Endodermal cell (in vitro differentiated cells): ENCODE data around the gene KIF18B. TPM values are rescaled to one million over a fixed set of nuclear protein-coding genes. Genes with fewer than 3 reads are reported as not detected.

ENCODE experiments used
- DNase-seq: peaks from one replicate; pipeline ENCODE4 v3.0.0-alpha.2; 2017
- H3K27ac ChIP-seq: 2 replicates; pipeline ENCODE4 v1.5.1; 2013; ENCODE audit warnings: mild to moderate bottlenecking, low read depth, low read length, moderate library complexity
- H3K27me3 ChIP-seq: 2 replicates; pipeline ENCODE4 v1.6.1; 2013; ENCODE audit warnings: mild to moderate bottlenecking, low read length, moderate library complexity; ENCODE audit not compliant: insufficient read depth, control insufficient read depth, poor library complexity, severe bottlenecking
- H3K36me3 ChIP-seq: 2 replicates; pipeline ENCODE4 v1.7.0; 2013; ENCODE audit warnings: mild to moderate bottlenecking, low read length, moderate library complexity; ENCODE audit not compliant: control insufficient read depth, insufficient read depth
- H3K4me1 ChIP-seq: one replicate; pipeline ENCODE4 v1.7.0; 2013; ENCODE audit warnings: low read length; ENCODE audit not compliant: control insufficient read depth, insufficient read depth
- H3K4me3 ChIP-seq: 2 replicates; pipeline ENCODE4 v1.5.1; 2013; ENCODE audit warnings: mild to moderate bottlenecking, low read length, moderate library complexity
- H3K9ac ChIP-seq: 2 replicates; pipeline ENCODE4 v1.6.1; 2013; ENCODE audit warnings: mild to moderate bottlenecking, low read length, moderate library complexity; ENCODE audit not compliant: poor library complexity, severe bottlenecking; ENCODE audit errors: extremely low read depth
- H3K9me3 ChIP-seq: 2 replicates; pipeline ENCODE4 v1.6.1; 2013; ENCODE audit warnings: mild to moderate bottlenecking, low read length, moderate library complexity; ENCODE audit not compliant: control insufficient read depth
- H3K27ac Mint-ChIP-seq: 2 replicates; pipeline ENCODE4 v1.8.0; 2020; ENCODE audit warnings: mixed read lengths
- H3K27me3 Mint-ChIP-seq: 2 replicates; pipeline ENCODE4 v1.8.0; 2021; ENCODE audit warnings: mild to moderate bottlenecking, mixed read lengths; ENCODE audit not compliant: insufficient read depth
- H3K36me3 Mint-ChIP-seq: 2 replicates; pipeline ENCODE4 v1.8.0; 2020; ENCODE audit warnings: low read depth, mixed read lengths
- H3K4me1 Mint-ChIP-seq: 2 replicates; pipeline ENCODE4 v1.8.0; 2020; ENCODE audit warnings: mixed read lengths
- H3K4me3 Mint-ChIP-seq: 2 replicates; pipeline ENCODE4 v1.8.0; 2020; ENCODE audit warnings: mild to moderate bottlenecking, moderate library complexity, mixed read lengths
- H3K9me3 Mint-ChIP-seq: 2 replicates; pipeline ENCODE4 v1.8.0; 2020; ENCODE audit warnings: mild to moderate bottlenecking, mixed read lengths
- WGBS, 2 experiments: methylation state at CpG; one replicate each; pipeline versions ENCODE4 v1.1.5 to v1.1.7; 2013; ENCODE audit warnings: missing lambda C conversion rate in 2 of 2, mixed read lengths in 1 of 2; ENCODE audit not compliant: insufficient coverage in 1 of 2, insufficient read length in 1 of 2; 5-methylcytosine and 5-hydroxymethylcytosine counted together
- total RNA-seq, 2 donors: library from RNA; stranded (reverse); fragmentation: NEBNext Ultra II Directional in 1 of 2; extraction: Animal tissue kit (Norgen Biotek cat#: 25700) in 1 of 2; gene quantifications; 2 replicates in 1 of 2; 3 replicates in 1 of 2; pipeline ENCODE4 v1.2.1, GENCODE V29; 2021
- TF ChIP-seq, protein P1 (sequence below): fragments of 200-600 bp; sonication (generic); conservative IDR thresholded peaks from 2 replicates; pipeline ENCODE4 v1.5.0; 2021; ENCODE audit warnings: antibody characterized with exemption, mild to moderate bottlenecking

Gene KIF18B
- total RNA-seq, 2 donors from 2014 or later: 43.5 to 64.7 TPM

DNA sequence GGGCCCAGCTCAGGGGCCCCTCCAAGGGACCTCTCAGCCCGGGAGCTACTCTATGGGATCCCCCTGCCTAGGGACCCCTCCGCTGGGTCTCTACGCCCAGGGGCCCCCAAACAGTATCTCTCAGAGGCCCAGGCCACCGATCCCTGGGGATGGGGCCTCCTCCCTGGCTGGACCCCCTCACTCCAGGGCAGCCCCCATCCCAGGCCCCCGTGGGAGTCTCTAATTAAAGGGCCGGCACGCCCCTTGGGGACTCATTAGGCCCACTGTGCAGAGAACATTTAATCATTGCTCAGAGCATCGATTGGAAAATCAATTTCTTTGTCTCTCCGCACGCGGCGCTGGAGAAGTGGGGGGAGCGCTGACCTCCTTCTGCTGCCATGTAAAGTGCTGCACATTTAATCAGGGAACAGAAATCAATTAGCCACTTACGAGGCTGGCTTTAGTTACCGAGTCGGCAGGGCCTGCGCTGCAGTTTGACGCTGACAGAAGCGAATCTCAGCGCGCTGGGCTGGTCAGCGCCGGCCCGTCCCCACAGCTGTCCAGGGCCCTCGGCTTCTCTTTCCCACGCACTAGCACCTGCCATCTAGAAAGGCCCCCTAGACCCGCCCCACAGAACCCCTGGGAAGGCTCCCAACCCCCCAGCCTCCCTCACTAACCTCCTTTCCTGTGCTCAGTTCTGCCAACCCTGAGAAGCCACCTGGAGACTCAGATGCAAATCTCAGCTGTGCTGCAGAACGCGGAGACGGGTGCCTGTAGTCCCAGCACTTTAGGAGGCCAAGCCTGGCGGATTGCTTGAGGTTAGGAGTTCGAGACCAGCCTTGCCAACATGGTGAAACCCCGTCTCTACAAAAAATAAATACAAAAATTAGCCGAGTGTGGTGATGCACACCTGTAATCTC is 40.7 kb upstream of the KIF18B start:
- peak overlapping the region; percentile 50 for H3K4me3 Mint-ChIP-seq
- TF ChIP-seq, protein P1, sequence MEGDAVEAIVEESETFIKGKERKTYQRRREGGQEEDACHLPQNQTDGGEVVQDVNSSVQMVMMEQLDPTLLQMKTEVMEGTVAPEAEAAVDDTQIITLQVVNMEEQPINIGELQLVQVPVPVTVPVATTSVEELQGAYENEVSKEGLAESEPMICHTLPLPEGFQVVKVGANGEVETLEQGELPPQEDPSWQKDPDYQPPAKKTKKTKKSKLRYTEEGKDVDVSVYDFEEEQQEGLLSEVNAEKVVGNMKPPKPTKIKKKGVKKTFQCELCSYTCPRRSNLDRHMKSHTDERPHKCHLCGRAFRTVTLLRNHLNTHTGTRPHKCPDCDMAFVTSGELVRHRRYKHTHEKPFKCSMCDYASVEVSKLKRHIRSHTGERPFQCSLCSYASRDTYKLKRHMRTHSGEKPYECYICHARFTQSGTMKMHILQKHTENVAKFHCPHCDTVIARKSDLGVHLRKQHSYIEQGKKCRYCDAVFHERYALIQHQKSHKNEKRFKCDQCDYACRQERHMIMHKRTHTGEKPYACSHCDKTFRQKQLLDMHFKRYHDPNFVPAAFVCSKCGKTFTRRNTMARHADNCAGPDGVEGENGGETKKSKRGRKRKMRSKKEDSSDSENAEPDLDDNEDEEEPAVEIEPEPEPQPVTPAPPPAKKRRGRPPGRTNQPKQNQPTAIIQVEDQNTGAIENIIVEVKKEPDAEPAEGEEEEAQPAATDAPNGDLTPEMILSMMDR: no peak
- Histone ChIP-seq H3K27ac (peak overlapping the region; percentile 83), H3K4me3 (no peak overlapping the region), H3K9me3 (no peaks in the 10 kb centered on the region), H3K9ac (no peak overlapping the region), H3K4me1 (peaks cover 3% of the 10 kb centered on the region), H3K36me3 (no peaks in the 10 kb centered on the region), H3K27me3 (no peaks in the 10 kb centered on the region)
- H3K9me3 Mint-ChIP-seq: no peaks in the 10 kb centered on the region
- no peak for DNase-seq
- H3K4me1 Mint-ChIP-seq: peaks cover 14% of the 10 kb centered on the region
- no peaks in the 10 kb centered on the region for H3K36me3 Mint-ChIP-seq
- H3K27ac Mint-ChIP-seq: no peak overlapping the region
- H3K27me3 Mint-ChIP-seq: peaks cover 5% of the 10 kb centered on the region
- 75 to 84% methylated on average over 29 to 34 of the region's 34 CpGs for WGBS, 2 experiments

DNA sequence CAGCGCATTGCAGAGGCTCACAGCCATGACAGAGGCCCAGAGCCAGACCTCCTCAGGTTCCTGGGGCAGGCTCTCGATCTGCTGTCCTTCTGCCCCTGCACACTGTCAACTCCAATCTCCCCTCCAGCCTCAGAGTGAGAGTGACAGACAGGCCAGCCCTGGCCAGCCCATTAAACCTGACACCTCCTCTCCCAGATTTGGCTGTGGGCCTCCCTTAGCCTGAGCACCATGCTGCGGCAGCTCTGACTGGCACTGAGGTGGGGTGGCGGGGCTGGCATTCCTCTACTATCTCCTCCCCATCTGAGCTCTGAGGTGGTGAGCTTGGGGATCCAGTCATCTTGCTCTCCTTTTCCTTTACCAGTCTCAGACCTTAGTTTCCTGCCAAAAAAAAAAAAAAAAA is 36.0 kb upstream of the KIF18B start:
- Histone ChIP-seq H3K9ac (no peak overlapping the region), H3K27ac (no peak overlapping the region), H3K4me3 (no peak overlapping the region), H3K4me1 (peaks cover 6% of the 10 kb centered on the region), H3K27me3 (no peaks in the 10 kb centered on the region), H3K36me3 (no peaks in the 10 kb centered on the region), H3K9me3 (no peaks in the 10 kb centered on the region)
- peak; percentile 64 for DNase-seq
- 83 to 87% methylated on average over 4 of the region's 4 CpGs for WGBS, 2 experiments
- H3K27me3 Mint-ChIP-seq: peaks cover 14% of the 10 kb centered on the region
- H3K4me3 Mint-ChIP-seq: no peak overlapping the region
- H3K4me1 Mint-ChIP-seq: peaks cover 6% of the 10 kb centered on the region
- TF ChIP-seq, protein P1: no peak
- no peak overlapping the region for H3K27ac Mint-ChIP-seq
- H3K9me3 Mint-ChIP-seq: no peaks in the 10 kb centered on the region
- H3K36me3 Mint-ChIP-seq: no peaks in the 10 kb centered on the region

DNA sequence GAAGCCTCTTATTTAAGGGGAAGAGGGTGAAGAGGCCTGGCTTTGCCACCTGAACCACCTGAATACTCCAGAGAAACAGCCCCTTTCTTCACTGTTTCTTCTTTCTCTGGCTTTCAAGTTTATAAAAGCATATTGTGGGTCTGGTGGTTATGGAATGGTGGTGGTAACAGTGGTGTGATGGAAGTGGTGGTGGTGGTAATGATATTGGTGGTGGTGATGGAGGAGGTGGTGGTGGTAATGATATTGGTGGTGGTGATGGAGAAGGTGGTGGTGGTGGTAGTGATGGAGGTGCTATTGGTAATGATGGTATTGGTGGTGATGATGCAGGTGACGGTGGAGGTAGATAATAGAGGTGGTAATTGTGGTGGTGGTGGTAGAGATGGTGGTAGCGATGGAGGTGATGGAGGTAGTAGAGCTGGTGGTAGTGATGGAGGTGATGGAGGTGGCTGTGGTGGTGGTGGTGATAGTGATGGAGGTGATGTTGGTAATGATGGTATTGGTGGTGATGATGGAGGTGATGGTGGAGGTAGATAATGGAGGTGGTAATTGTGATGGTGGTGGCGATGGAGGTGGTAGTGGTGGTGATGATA is 34.6 kb upstream of the KIF18B start:
- TF ChIP-seq, protein P1: no peak
- H3K4me1 ChIP-seq: peaks cover 5% of the 10 kb centered on the region

More for the DNA sequence above, 34.6 kb upstream of the KIF18B start:
- no peaks in the 10 kb centered on the region for H3K36me3 Mint-ChIP-seq
- no peak overlapping the region for H3K4me3 Mint-ChIP-seq
- no peaks in the 10 kb centered on the region for H3K9me3 ChIP-seq
- DNase-seq: no peak
- H3K9me3 Mint-ChIP-seq: no peaks in the 10 kb centered on the region
- no peak overlapping the region for H3K9ac ChIP-seq
- H3K36me3 ChIP-seq: no peaks in the 10 kb centered on the region
- no peak overlapping the region for H3K27ac Mint-ChIP-seq
- H3K4me1 Mint-ChIP-seq: peaks cover 1% of the 10 kb centered on the region
- peaks cover 14% of the 10 kb centered on the region for H3K27me3 Mint-ChIP-seq
- H3K4me3 ChIP-seq: no peak overlapping the region
- H3K27me3 ChIP-seq: no peaks in the 10 kb centered on the region
- no peak overlapping the region for H3K27ac ChIP-seq
- WGBS, 2 experiments: 90 to 94% methylated on average over 3 of the region's 3 CpGs
